GM06990 (cell line): ENCODE data around the gene FBXW5.

Experiments used
- DNase-seq: peaks from one replicate; pipeline ENCODE4 v3.0.0-alpha.2; 2011; ENCODE audit not compliant: insufficient read length; ENCODE audit errors: extremely low read depth
- H3K27me3 ChIP-seq: replicated peaks from 2 replicates; pipeline ENCODE4 v1.6.0; 2011; ENCODE audit warnings: low read length; ENCODE audit not compliant: control insufficient read depth, insufficient read depth
- H3K36me3 ChIP-seq: 2 replicates; pipeline ENCODE4 v1.5.1; 2011; ENCODE audit warnings: low read length; ENCODE audit not compliant: control insufficient read depth, insufficient read depth
- H3K4me3 ChIP-seq: replicated peaks from 2 replicates; pipeline ENCODE4 v1.5.1; 2011; ENCODE audit warnings: low read depth, mild to moderate bottlenecking, control low read depth, low read length
- TF ChIP-seq, protein P1 (sequence below): IDR thresholded peaks from 2 replicates; pipeline ENCODE4 v1.5.1; 2011; ENCODE audit warnings: low read length, control low read depth, mild to moderate bottlenecking, inconsistent platforms; ENCODE audit not compliant: insufficient read depth, poor library complexity, severe bottlenecking

FBXW5 gene

DNA sequence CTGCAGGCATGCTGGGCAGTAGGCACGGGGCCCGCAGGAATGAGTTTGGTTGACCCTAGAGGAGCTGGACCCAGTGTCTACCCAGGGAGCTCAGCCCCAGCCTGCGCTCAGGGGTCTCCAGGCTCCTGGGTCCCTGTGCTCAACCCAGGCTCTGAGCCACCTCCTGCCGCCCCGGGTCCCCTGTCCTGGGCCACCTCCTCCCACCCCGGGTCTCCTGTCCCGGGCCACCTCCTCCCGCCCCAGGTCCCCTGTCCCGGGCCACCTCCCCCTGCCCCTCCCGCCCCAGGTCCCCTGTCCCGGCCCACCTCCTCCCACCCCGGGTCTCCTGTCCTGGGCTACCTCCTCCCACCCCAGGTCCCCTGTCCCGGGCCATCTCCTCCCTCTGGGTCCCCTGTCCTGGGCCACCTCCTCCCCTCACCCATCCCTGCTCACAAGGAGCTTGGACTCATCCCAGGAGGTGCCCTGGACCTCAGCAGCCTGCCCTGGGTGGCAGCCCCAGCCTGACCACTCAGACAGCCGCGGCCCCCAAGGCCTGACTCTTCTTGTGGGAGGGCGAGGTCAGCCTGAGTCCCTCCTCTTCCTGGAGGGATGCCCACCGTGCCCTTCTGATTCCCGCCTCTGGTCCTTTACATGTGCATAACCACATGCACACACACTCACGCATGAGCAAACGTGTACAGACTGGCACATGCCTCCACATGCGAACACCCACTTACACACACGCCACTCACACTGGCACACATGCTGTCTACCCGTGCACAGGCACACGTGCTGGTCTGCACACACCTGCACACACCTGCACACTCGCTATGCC lies 9.9 kb upstream of the FBXW5 start:
- TF ChIP-seq, protein P1, sequence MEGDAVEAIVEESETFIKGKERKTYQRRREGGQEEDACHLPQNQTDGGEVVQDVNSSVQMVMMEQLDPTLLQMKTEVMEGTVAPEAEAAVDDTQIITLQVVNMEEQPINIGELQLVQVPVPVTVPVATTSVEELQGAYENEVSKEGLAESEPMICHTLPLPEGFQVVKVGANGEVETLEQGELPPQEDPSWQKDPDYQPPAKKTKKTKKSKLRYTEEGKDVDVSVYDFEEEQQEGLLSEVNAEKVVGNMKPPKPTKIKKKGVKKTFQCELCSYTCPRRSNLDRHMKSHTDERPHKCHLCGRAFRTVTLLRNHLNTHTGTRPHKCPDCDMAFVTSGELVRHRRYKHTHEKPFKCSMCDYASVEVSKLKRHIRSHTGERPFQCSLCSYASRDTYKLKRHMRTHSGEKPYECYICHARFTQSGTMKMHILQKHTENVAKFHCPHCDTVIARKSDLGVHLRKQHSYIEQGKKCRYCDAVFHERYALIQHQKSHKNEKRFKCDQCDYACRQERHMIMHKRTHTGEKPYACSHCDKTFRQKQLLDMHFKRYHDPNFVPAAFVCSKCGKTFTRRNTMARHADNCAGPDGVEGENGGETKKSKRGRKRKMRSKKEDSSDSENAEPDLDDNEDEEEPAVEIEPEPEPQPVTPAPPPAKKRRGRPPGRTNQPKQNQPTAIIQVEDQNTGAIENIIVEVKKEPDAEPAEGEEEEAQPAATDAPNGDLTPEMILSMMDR, result no peak
- Histone ChIP-seq H3K4me3 (no peak overlapping the region), H3K27me3 (peaks cover 1% of the 10 kb centered on the region; the same call in 1 of the 2 replicates), H3K36me3 (no peaks in the 10 kb centered on the region)
- DNase-seq, result no peak

DNA sequence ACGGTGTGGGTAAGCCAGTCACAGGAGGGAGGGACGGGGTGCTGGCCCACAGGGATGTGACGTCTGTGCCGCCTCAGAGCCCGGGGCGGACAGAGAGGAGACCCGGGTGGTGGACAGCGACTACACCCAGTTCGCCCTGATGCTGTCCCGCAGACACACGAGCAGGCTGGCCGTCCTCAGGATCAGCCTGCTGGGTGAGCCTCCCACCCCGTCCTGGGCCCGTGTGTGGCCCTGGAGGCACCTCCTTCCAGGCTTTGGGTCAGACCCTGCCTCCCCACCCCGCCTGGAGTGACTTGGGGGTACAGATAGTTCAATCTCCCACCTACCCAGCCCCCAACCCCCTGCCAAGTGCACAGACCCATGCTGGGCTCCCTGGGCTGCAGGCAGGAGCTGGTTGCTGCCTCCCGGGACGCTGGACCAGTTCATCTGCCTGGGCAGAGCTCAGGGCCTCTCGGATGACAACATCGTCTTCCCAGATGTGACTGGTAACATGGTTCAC lies 9.3 kb upstream of the FBXW5 start:
- no peak overlapping the region for H3K4me3 ChIP-seq
- H3K27me3 ChIP-seq, result peaks cover 1% of the 10 kb centered on the region; the same call in 1 of the 2 replicates
- DNase-seq, result no peak
- H3K36me3 ChIP-seq, result no peaks in the 10 kb centered on the region
- TF ChIP-seq, protein P1, result no peak

DNA sequence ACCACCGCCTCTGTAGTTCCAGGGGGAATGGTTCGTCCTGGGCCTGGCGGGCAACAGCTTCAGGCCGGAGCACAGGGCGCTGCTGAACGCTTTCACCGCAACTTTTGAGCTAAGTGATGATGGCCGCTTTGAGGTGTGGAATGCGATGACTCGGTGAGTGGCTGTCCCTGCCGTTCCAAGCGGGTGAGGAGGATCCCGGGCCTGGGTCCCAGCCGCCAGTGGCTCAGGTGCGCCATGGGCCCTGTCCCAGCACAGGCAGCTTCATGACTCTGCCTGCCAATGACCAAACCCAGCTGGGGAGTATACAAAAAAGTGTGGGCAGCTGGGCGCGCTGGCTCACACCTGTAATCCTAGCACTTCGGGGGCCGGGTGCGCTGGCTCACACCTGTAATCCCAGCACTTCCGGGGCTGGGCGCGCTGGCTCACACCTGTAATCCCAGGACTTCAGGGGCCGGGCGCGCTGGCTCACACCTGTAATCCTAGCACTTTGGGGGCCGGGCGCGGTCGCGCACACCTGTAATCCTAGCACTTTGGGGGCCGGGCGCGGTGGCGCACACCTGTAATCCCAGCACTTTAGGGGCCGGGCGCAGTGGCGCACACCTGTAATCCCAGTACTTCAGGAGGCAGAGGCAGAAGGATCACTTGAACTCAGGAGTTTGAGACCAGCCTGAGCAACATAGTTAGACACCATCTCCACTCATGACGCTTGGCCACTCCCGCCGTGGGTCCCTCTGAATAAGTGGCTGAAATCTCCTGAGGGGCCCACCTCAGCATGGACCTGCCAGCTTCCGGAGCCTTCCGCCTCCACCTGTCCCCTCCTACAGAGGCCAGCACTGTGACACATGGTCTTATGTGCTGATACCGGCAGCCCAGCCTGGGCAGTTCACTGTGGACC lies 8.6 kb upstream of the FBXW5 start:
- Histone ChIP-seq H3K36me3 (no peaks in the 10 kb centered on the region), H3K27me3 (peaks cover 1% of the 10 kb centered on the region; the same call in 1 of the 2 replicates), H3K4me3 (no peak overlapping the region)
- TF ChIP-seq, protein P1, result no peak
- no peak for DNase-seq

DNA sequence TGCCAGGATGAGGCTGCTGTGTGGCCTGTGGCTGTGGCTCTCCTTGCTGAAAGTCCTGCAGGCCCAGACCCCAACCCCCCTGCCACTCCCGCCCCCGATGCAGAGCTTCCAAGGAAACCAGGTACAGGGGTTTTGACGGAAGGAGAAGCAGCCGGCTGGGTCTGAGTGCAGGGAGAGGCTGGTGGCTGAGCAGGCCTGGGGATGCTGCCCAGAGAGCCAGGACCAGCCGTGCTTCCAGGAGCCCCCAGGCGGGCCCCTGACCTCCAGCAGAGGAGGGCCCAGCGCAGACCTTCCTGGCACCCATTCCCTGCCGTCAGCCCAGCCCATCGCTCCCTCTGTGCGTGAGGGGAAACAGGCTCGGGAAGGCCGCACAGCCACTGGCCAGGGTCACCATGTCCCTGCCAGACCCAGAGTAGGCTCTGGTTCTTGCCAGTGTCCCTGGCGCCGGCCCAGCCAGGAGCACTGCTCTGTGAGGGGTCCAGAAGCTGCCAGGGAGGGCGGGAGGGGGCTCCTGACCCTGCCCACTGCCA lies 7.8 kb upstream of the FBXW5 start:
- TF ChIP-seq, protein P1, result no peak
- no peaks in the 10 kb centered on the region for H3K36me3 ChIP-seq
- H3K27me3 ChIP-seq, result peaks cover 1% of the 10 kb centered on the region; the same call in 1 of the 2 replicates
- no peak overlapping the region for H3K4me3 ChIP-seq
- DNase-seq, result no peak

DNA sequence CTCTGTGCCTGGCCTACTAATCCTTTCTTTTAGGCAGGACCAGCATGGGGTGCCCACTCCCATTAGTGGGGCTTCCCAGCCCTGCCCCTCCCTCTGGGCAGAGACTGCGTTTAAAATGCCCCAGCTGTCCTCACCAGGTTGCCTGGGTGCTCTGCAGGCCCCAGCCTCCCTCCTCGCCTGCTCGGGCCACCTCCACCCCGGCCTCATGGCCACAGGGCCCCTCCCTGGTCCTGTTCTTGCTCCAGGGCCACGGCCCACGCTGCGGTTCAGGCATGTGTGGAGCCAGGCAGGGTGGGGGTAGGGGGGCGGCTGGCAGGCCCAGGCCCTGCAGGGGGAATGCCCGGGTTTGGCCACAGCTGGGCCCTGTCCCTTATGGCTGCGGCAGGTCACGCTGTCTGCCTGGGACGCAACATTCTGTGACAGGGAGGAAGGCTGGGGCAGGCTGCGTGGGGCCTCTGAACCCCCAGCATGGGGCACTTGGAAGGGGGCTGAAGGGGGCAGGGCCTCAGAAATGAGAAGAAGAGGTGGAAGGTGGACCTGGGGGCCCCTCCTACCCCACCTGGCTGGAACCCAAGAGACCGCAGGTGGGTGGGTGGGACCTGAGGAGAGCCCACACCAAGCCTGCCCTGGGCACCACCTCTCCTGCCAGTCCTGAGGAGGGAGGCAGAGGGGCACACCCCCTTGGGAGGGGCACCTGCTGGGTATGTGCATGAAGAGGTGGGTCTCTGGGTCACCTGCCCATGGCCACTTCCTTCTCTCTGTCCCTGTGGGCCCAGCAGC lies 7.2 kb upstream of the FBXW5 start, which contains the start of gene LCN12:
TSS of gene LCN12 (plus strand) at position 733 of the 780 bp plus-strand sequence. CDS start 55 bp downstream, outside the sequence.
- H3K4me3 ChIP-seq, result no peak within 1 kb of the TSS
- H3K36me3 ChIP-seq, result no peaks in the 10 kb centered on the region
- TF ChIP-seq, protein P1, result no peak
- DNase-seq, result no peak
- H3K27me3 ChIP-seq, result peaks cover 1% of the 10 kb centered on the region; the same call in 1 of the 2 replicates
